ENCODE results near the gene BIN2. TPM values are rescaled to one million over a fixed set of nuclear protein-coding genes. Genes with fewer than 3 reads are reported as not detected.

Gene BIN2
- total RNA-seq, 1 donor from 2014 or later: not detected

- DNase-seq (ENCODE audit: low spot score): no peak
- Mint-ChIP-seq H3K36me3 (ENCODE audit: low read depth, unreplicated experiment) (peaks cover 3% of the 10 kb centered on the region), H3K4me1 (ENCODE audit: unreplicated experiment) (peaks cover 8% of the 10 kb centered on the region), H3K27me3 (ENCODE audit: unreplicated experiment) (peaks cover 9% of the 10 kb centered on the region), H3K27ac (ENCODE audit: unreplicated experiment) (no peak within 1 kb of the TSS), H3K4me3 (ENCODE audit: unreplicated experiment) (no peak within 1 kb of the TSS), H3K9me3 (ENCODE audit: unreplicated experiment) (no peaks in the 10 kb centered on the region)
- TF ChIP-seq CTCF (IDR thresholded peaks at IDR 0.05; ENCODE audit: unreplicated experiment): no peak
These were observed 22.6 kb upstream of the BIN2 start, which contains the start of gene CELA1 for GRCh38 chr12:51346581-51346980. Gene CELA1, minus strand, starts transcription at chr12:51346679. Its CDS starts 41 bp downstream, at chr12:51346638.

GRCh38 chr12:51345681-51346080 is 21.7 kb upstream of the BIN2 start:
- no peak for DNase-seq (ENCODE audit: low spot score)
- H3K27ac Mint-ChIP-seq (ENCODE audit: unreplicated experiment): no peak overlapping the region
- H3K4me1 Mint-ChIP-seq (ENCODE audit: unreplicated experiment): peaks cover 12% of the 10 kb centered on the region
- peaks cover 3% of the 10 kb centered on the region for H3K36me3 Mint-ChIP-seq (ENCODE audit: low read depth, unreplicated experiment)
- peaks cover 10% of the 10 kb centered on the region for H3K27me3 Mint-ChIP-seq (ENCODE audit: unreplicated experiment)
- no peak for TF ChIP-seq CTCF (IDR thresholded peaks at IDR 0.05; ENCODE audit: unreplicated experiment)
- no peak overlapping the region for H3K4me3 Mint-ChIP-seq (ENCODE audit: unreplicated experiment)
- H3K9me3 Mint-ChIP-seq (ENCODE audit: unreplicated experiment): no peaks in the 10 kb centered on the region

GRCh38 chr12:51343201-51343600 is 19.2 kb upstream of the BIN2 start:
- TF ChIP-seq CTCF (IDR thresholded peaks at IDR 0.05; ENCODE audit: unreplicated experiment): no peak
- Mint-ChIP-seq H3K9me3 (ENCODE audit: unreplicated experiment) (no peaks in the 10 kb centered on the region), H3K27me3 (ENCODE audit: unreplicated experiment) (peaks cover 8% of the 10 kb centered on the region), H3K4me1 (ENCODE audit: unreplicated experiment) (peaks cover 12% of the 10 kb centered on the region), H3K36me3 (ENCODE audit: low read depth, unreplicated experiment) (peaks cover 3% of the 10 kb centered on the region), H3K27ac (ENCODE audit: unreplicated experiment) (no peak overlapping the region), H3K4me3 (ENCODE audit: unreplicated experiment) (no peak overlapping the region)
- DNase-seq (ENCODE audit: low spot score): no peak

- TF ChIP-seq CTCF (IDR thresholded peaks at IDR 0.05; ENCODE audit: unreplicated experiment): no peak
- Mint-ChIP-seq H3K27me3 (ENCODE audit: unreplicated experiment) (peaks cover 8% of the 10 kb centered on the region), H3K4me3 (ENCODE audit: unreplicated experiment) (no peak overlapping the region), H3K36me3 (ENCODE audit: low read depth, unreplicated experiment) (peaks cover 3% of the 10 kb centered on the region), H3K27ac (ENCODE audit: unreplicated experiment) (no peak overlapping the region), H3K4me1 (ENCODE audit: unreplicated experiment) (peaks cover 12% of the 10 kb centered on the region), H3K9me3 (ENCODE audit: unreplicated experiment) (no peaks in the 10 kb centered on the region)
- DNase-seq (ENCODE audit: low spot score): no peak
These were observed 18.4 kb upstream of the BIN2 start for GRCh38 chr12:51342416-51342815.

- Mint-ChIP-seq H3K4me3 (ENCODE audit: unreplicated experiment) (no peak overlapping the region), H3K27ac (ENCODE audit: unreplicated experiment) (no peak overlapping the region)
- peak; percentile 96 for TF ChIP-seq CTCF (IDR thresholded peaks at IDR 0.05; ENCODE audit: unreplicated experiment)
These were observed 17.5 kb upstream of the BIN2 start for GRCh38 chr12:51341251-51342007.

More at GRCh38 chr12:51341251-51342007, 17.5 kb upstream of the BIN2 start:
- H3K27me3 Mint-ChIP-seq (ENCODE audit: unreplicated experiment): peaks cover 6% of the 10 kb centered on the region
- no peaks in the 10 kb centered on the region for H3K9me3 Mint-ChIP-seq (ENCODE audit: unreplicated experiment)
- peak; percentile 70 for DNase-seq (ENCODE audit: low spot score)
- H3K4me1 Mint-ChIP-seq (ENCODE audit: unreplicated experiment): peaks cover 12% of the 10 kb centered on the region
- peaks cover 3% of the 10 kb centered on the region for H3K36me3 Mint-ChIP-seq (ENCODE audit: low read depth, unreplicated experiment)
